ENCODE results near the gene TMEM45A.

The TMEM45A gene

DNA sequence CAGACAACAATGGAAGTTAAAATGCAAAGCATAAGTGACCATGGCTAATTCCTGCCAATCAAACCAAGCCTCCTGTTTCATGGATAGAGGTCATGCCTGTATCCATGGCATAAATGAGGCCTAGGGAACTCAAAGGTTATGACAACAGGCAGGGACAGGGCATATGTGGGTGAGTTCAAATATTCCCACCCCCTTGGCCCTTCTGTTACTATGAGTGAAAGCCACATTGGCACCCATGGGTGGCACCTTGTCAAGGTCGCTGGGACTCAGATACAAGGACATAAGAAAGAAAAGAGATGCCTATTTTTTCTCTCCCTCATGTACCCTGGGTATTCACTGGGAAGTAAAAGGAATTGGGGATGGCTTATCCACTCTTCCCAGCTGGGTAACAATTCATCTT lies 25.3 kb upstream of the TMEM45A start:
- Histone ChIP-seq H3K79me2 (ENCODE audit: insufficient read depth, low read length) (no peaks in the 10 kb centered on the region), H3F3A (ENCODE audit: insufficient read depth) (no peaks in the 10 kb centered on the region), H3K36me3 (ENCODE audit: low read length) (no peaks in the 10 kb centered on the region), H3K9ac (ENCODE audit: low read length) (no peak overlapping the region), H2AFZ (ENCODE audit: low read depth, low read length, severe bottlenecking) (no peak overlapping the region), H3K27me3 (ENCODE audit: low read length) (no peaks in the 10 kb centered on the region), H3K4me2 (ENCODE audit: low read depth, low read length, poor library complexity, severe bottlenecking) (no peak overlapping the region), H3K9me3 (ENCODE audit: insufficient read depth, low read length) (peaks cover 6% of the 10 kb centered on the region; the same call in 1 of the 2 replicates), H3K4me3 (ENCODE audit: insufficient read depth, low read length, poor library complexity, severe bottlenecking) (no peak overlapping the region), H3K9me2 (replicated peaks; ENCODE audit: insufficient read depth, low read length) (no peaks in the 10 kb centered on the region), H4K20me1 (ENCODE audit: low read depth, low read length) (no peaks in the 10 kb centered on the region), H3K27ac (ENCODE audit: low read depth, low read length) (no peak overlapping the region)
- TF ChIP-seq, protein P1, sequence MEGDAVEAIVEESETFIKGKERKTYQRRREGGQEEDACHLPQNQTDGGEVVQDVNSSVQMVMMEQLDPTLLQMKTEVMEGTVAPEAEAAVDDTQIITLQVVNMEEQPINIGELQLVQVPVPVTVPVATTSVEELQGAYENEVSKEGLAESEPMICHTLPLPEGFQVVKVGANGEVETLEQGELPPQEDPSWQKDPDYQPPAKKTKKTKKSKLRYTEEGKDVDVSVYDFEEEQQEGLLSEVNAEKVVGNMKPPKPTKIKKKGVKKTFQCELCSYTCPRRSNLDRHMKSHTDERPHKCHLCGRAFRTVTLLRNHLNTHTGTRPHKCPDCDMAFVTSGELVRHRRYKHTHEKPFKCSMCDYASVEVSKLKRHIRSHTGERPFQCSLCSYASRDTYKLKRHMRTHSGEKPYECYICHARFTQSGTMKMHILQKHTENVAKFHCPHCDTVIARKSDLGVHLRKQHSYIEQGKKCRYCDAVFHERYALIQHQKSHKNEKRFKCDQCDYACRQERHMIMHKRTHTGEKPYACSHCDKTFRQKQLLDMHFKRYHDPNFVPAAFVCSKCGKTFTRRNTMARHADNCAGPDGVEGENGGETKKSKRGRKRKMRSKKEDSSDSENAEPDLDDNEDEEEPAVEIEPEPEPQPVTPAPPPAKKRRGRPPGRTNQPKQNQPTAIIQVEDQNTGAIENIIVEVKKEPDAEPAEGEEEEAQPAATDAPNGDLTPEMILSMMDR (IDR thresholded peaks at IDR 0.05; ENCODE audit: insufficient read depth, low read length, poor library complexity, severe bottlenecking), result no peak
- no peak for TF ChIP-seq EZH2phosphoT487 (conservative IDR thresholded peaks at IDR 0.05; ENCODE audit: low read length)

DNA sequence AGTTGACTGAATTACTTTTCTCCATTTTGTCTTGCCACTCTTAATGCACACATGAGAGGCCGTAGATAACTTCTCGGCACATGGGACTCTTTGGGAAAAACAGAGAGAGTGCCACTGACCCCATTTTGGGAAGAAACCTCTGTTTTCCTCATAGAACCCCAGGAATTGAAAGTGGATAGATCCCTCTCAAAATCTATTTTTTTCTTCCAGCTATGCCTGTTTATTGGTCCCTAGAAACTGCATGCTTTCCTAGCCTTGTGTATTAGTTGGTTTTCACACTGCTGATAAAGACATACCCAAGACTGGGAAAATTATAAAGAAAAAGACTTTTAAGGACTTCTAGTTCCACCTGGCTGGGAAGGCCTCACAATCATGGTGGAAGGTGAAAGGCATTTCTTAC lies 23.7 kb upstream of the TMEM45A start:
- H3K79me2 ChIP-seq (ENCODE audit: insufficient read depth, low read length), result no peaks in the 10 kb centered on the region
- TF ChIP-seq, protein P1 (IDR thresholded peaks at IDR 0.05; ENCODE audit: insufficient read depth, low read length, poor library complexity, severe bottlenecking), result no peak
- TF ChIP-seq EZH2phosphoT487 (conservative IDR thresholded peaks at IDR 0.05; ENCODE audit: low read length), result no peak
- H2AFZ ChIP-seq (ENCODE audit: low read depth, low read length, severe bottlenecking), result no peak overlapping the region
- H3K9me3 ChIP-seq (ENCODE audit: insufficient read depth, low read length), result peaks cover 6% of the 10 kb centered on the region; the same call in 1 of the 2 replicates
- no peak overlapping the region for H3K27ac ChIP-seq (ENCODE audit: low read depth, low read length)
- H3K36me3 ChIP-seq (ENCODE audit: low read length), result no peaks in the 10 kb centered on the region
- H3K9ac ChIP-seq (ENCODE audit: low read length), result no peak overlapping the region
- no peak overlapping the region for H3K4me3 ChIP-seq (ENCODE audit: insufficient read depth, low read length, poor library complexity, severe bottlenecking)
- no peaks in the 10 kb centered on the region for H3K9me2 ChIP-seq (replicated peaks; ENCODE audit: insufficient read depth, low read length)
- no peaks in the 10 kb centered on the region for H4K20me1 ChIP-seq (ENCODE audit: low read depth, low read length)
- H3K4me2 ChIP-seq (ENCODE audit: low read depth, low read length, poor library complexity, severe bottlenecking), result no peak overlapping the region
- H3K27me3 ChIP-seq (ENCODE audit: low read length), result no peaks in the 10 kb centered on the region
- no peaks in the 10 kb centered on the region for H3F3A ChIP-seq (ENCODE audit: insufficient read depth)

DNA sequence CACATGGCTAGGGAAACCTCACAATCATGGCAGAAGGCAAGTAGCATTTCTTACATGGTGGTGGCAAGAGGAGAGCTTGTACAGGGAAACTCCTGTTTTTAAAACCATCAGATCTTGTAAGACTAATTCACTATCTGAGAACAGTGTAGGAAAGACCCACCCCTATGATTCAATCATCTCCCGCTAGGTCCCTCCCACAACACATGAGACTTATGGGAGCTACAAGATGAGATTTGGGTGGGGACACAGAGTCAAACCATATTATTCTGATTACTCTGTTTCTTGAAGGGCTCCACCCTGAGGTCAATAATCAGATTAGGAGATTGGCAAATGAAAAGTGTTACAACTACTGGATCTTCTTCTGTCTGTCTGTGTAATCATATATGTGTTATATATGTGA lies 21.5 kb upstream of the TMEM45A start:
- H3K79me2 ChIP-seq (ENCODE audit: insufficient read depth, low read length), result no peaks in the 10 kb centered on the region
- no peak overlapping the region for H3K4me2 ChIP-seq (ENCODE audit: low read depth, low read length, poor library complexity, severe bottlenecking)
- H3K4me3 ChIP-seq (ENCODE audit: insufficient read depth, low read length, poor library complexity, severe bottlenecking), result no peak overlapping the region
- H3K9ac ChIP-seq (ENCODE audit: low read length), result no peak overlapping the region
- no peaks in the 10 kb centered on the region for H3K36me3 ChIP-seq (ENCODE audit: low read length)
- H2AFZ ChIP-seq (ENCODE audit: low read depth, low read length, severe bottlenecking), result no peak overlapping the region
- H3F3A ChIP-seq (ENCODE audit: insufficient read depth), result no peaks in the 10 kb centered on the region
- TF ChIP-seq, protein P1 (IDR thresholded peaks at IDR 0.05; ENCODE audit: insufficient read depth, low read length, poor library complexity, severe bottlenecking), result no peak
- no peak for TF ChIP-seq EZH2phosphoT487 (conservative IDR thresholded peaks at IDR 0.05; ENCODE audit: low read length)
- no peaks in the 10 kb centered on the region for H3K9me2 ChIP-seq (replicated peaks; ENCODE audit: insufficient read depth, low read length)
- H3K27ac ChIP-seq (ENCODE audit: low read depth, low read length), result no peak overlapping the region
- peaks cover 6% of the 10 kb centered on the region; the same call in 1 of the 2 replicates for H3K9me3 ChIP-seq (ENCODE audit: insufficient read depth, low read length)
- no peaks in the 10 kb centered on the region for H3K27me3 ChIP-seq (ENCODE audit: low read length)
- H4K20me1 ChIP-seq (ENCODE audit: low read depth, low read length), result no peaks in the 10 kb centered on the region

Data from SU-DHL-6 (cell line).